Umbilical cord (tissue), 2 donors: ENCODE measurements around the gene SCNN1B. TPM values are rescaled to one million over a fixed set of nuclear protein-coding genes. Genes with fewer than 3 reads are reported as not detected.
"Not testable (repeated sequence)": the region's sequence is repeated elsewhere in the genome, so short reads cannot be mapped to it uniquely, and the experiment has no call there.

ENCODE experiments used
- DNase-seq: peaks from one replicate; pipeline ENCODE4 v3.0.0-alpha.2; 2015; ENCODE audit warnings: low spot score
- total RNA-seq: library from RNA; depleted of rRNA; stranded (reverse); fragments of >200 nt; gene quantifications from one replicate; pipeline ENCODE4 v1.2.3, GENCODE V29; 2014; ENCODE audit warnings: low replicate concordance; ENCODE audit not compliant: insufficient read depth

The SCNN1B gene
- total RNA-seq, 1 donor from 2014 or later, result 1.2 TPM

- no peak for DNase-seq
Observed at GRCh38 chr16:23379707-23380106, 77.6 kb downstream of the SCNN1B start.

GRCh38 chr16:23380501-23380951 lies 78.4 kb downstream of the SCNN1B start:
- DNase-seq, result no peak

GRCh38 chr16:23381702-23382101 lies 79.6 kb downstream of the SCNN1B start:
- not testable (repeated sequence) for DNase-seq

- no peak for DNase-seq
Observed at GRCh38 chr16:23382279-23382678, 80.2 kb downstream of the SCNN1B start.

- no peak for DNase-seq
Observed at GRCh38 chr16:23383881-23384280, 81.8 kb downstream of the SCNN1B start.

GRCh38 chr16:23384878-23385277 lies 82.8 kb downstream of the SCNN1B start:
- no peak for DNase-seq

GRCh38 chr16:23385441-23385840 lies 83.3 kb downstream of the SCNN1B start:
- DNase-seq, result no peak

GRCh38 chr16:23387666-23388065 lies 85.6 kb downstream of the SCNN1B start:
- DNase-seq, result no peak

GRCh38 chr16:23388786-23389185 lies 86.7 kb downstream of the SCNN1B start:
- no peak for DNase-seq

- no peak for DNase-seq
Observed at GRCh38 chr16:23389201-23389600, 87.1 kb downstream of the SCNN1B start.

- not testable (repeated sequence) for DNase-seq
Observed at GRCh38 chr16:23389936-23390335, 87.8 kb downstream of the SCNN1B start.

- DNase-seq, result no peak
Observed at GRCh38 chr16:23391381-23392222, 89.5 kb downstream of the SCNN1B start.

GRCh38 chr16:23392223-23392600 lies 90.1 kb downstream of the SCNN1B start:
- DNase-seq, result no peak

- no peak for DNase-seq
Observed at GRCh38 chr16:23394141-23394831, 92.2 kb downstream of the SCNN1B start.

- no peak for DNase-seq
Observed at GRCh38 chr16:23395732-23396131, 93.6 kb downstream of the SCNN1B start.

GRCh38 chr16:23397464-23397863 lies 95.4 kb downstream of the SCNN1B start:
- no peak for DNase-seq

- no peak for DNase-seq
Observed at GRCh38 chr16:23398987-23399805, 97.1 kb downstream of the SCNN1B start.

- DNase-seq, result not testable (repeated sequence)
Observed at GRCh38 chr16:23400447-23400846, 98.3 kb downstream of the SCNN1B start.

GRCh38 chr16:23401139-23401538 lies 99.0 kb downstream of the SCNN1B start:
- DNase-seq, result no peak

- DNase-seq, result no peak
Observed at GRCh38 chr16:23402100-23402499, 100.0 kb downstream of the SCNN1B start.

GRCh38 chr16:23403547-23403946 lies 101.4 kb downstream of the SCNN1B start:
- no peak for DNase-seq

- no peak for DNase-seq
Observed at GRCh38 chr16:23406024-23406423, 103.9 kb downstream of the SCNN1B start.
